BLaER1 (cell line): ENCODE measurements around the gene BTNL3.
A peak's percentile ranks its signal among the peaks of the same experiment; 100 is the strongest.

ENCODE experiments used
- H3K27ac ChIP-seq: shearing (Covaris generic); formaldehyde crosslinking; 2 replicates; pipeline ENCODE4 v1.8.1; 2022
- H3K27me3 ChIP-seq: shearing (Covaris generic); formaldehyde crosslinking; 2 replicates; pipeline ENCODE4 v1.8.1; 2022
- H3K36me3 ChIP-seq: shearing (Covaris generic); formaldehyde crosslinking; 2 replicates; pipeline ENCODE4 v1.8.1; 2022
- H3K4me1 ChIP-seq: shearing (Covaris generic); formaldehyde crosslinking; 2 replicates; pipeline ENCODE4 v1.8.1; 2022
- H3K4me2 ChIP-seq: shearing (Covaris generic); formaldehyde crosslinking; 2 replicates; pipeline ENCODE4 v1.8.1; 2022
- H3K4me3 ChIP-seq: shearing (Covaris generic); formaldehyde crosslinking; 2 replicates; pipeline ENCODE4 v1.8.1; 2022
- H3K9ac ChIP-seq: shearing (Covaris generic); formaldehyde crosslinking; 2 replicates; pipeline ENCODE4 v1.8.1; 2022
- H3K9me3 ChIP-seq: shearing (Covaris generic); formaldehyde crosslinking; 2 replicates; pipeline ENCODE4 v1.8.1; 2022
- H4K20me1 ChIP-seq: shearing (Covaris generic); formaldehyde crosslinking; 2 replicates; pipeline ENCODE4 v1.8.1; 2022
- Cebpa-rat ChIP-seq: shearing (Covaris generic); IDR thresholded peaks from 2 replicates; pipeline ENCODE4 v1.8.1; 2022

The BTNL3 gene, protein sequence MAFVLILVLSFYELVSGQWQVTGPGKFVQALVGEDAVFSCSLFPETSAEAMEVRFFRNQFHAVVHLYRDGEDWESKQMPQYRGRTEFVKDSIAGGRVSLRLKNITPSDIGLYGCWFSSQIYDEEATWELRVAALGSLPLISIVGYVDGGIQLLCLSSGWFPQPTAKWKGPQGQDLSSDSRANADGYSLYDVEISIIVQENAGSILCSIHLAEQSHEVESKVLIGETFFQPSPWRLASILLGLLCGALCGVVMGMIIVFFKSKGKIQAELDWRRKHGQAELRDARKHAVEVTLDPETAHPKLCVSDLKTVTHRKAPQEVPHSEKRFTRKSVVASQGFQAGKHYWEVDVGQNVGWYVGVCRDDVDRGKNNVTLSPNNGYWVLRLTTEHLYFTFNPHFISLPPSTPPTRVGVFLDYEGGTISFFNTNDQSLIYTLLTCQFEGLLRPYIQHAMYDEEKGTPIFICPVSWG

DNA sequence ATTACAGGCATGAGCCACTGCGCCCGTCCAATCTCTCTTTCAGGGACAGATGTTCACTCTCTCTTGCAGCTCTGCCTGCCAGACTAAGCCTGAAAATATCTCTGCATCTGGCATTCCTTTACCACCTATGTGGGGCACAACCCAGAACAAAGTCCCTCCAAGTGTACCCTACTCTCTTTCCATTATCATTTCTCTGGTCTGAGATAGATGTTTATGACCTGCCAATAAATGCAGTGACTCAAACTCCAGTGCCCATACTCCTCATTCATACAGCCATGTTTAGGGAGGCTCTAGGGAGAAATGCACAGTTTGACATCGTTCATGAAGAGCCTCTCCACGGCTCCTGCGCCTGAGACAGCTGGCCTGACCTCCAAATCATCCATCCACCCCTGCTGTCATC is at the start of gene BTNL3:
BTNL3 (plus strand) TSS at position 255 of the 400 bp plus-strand sequence. CDS start 183 bp downstream, outside the sequence.
- Histone ChIP-seq H3K4me2 (no peak within 1 kb of the TSS), H3K4me1 (0 out of 2 replicates have a peak, but pooled peaks cover 7% of the 10 kb centered on the region)

DNA sequence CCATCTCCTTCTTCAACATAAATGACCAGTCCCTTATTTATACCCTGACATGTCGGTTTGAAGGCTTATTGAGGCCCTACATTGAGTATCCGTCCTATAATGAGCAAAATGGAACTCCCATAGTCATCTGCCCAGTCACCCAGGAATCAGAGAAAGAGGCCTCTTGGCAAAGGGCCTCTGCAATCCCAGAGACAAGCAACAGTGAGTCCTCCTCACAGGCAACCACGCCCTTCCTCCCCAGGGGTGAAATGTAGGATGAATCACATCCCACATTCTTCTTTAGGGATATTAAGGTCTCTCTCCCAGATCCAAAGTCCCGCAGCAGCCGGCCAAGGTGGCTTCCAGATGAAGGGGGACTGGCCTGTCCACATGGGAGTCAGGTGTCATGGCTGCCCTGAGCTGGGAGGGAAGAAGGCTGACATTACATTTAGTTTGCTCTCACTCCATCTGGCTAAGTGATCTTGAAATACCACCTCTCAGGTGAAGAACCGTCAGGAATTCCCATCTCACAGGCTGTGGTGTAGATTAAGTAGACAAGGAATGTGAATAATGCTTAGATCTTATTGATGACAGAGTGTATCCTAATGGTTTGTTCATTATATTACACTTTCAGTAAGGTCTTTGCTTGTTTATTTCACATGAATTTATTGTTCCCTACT is 38.2 kb upstream of the BTNL3 start:
- TF ChIP-seq Cebpa-rat = no peak
- H3K27ac ChIP-seq = no peak overlapping the region
- H3K27me3 ChIP-seq = no peaks in the 10 kb centered on the region
- H3K9me3 ChIP-seq = 0 out of 2 replicates have a peak, but pooled peaks cover 5% of the 10 kb centered on the region
- no peaks in the 10 kb centered on the region for H3K36me3 ChIP-seq
- H4K20me1 ChIP-seq = no peaks in the 10 kb centered on the region
- no peak overlapping the region for H3K4me2 ChIP-seq
- no peak overlapping the region for H3K4me3 ChIP-seq
- H3K4me1 ChIP-seq = no peaks in the 10 kb centered on the region
- H3K9ac ChIP-seq = no peak overlapping the region

More for the DNA sequence above, at the start of gene BTNL3:
- Histone ChIP-seq H3K27ac (no peak within 1 kb of the TSS), H3K9ac (no peak within 1 kb of the TSS), H3K9me3 (no peaks in the 10 kb centered on the region), H3K36me3 (no peaks in the 10 kb centered on the region), H3K4me3 (no peak within 1 kb of the TSS), H4K20me1 (no peaks in the 10 kb centered on the region), H3K27me3 (no peaks in the 10 kb centered on the region)
- TF ChIP-seq Cebpa-rat = no peak

DNA sequence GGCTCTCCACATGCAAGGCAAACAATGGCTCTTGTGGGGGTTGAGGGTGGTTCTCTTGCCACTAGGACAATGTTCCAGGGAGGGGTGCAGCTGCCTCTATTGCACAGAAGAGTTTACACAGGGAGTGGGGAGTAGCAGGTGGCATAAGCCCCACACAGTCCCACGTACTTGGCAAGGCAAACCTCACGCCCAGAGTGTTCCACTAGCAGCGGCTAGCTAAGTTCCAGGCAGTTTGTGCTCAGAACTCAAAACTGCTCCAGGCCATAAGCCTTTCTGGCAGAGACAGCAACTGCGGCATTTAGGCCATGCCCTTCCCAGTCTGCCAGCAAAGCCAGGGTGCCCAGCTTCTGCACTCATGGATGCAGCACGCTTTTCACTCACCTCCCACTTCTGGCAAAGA is 29.0 kb upstream of the BTNL3 start:
- TF ChIP-seq Cebpa-rat = no peak
- H3K4me2 ChIP-seq = 0 out of 2 replicates have a peak overlapping the region, but pooled peaks have one; percentile 32
- no peak overlapping the region for H3K27ac ChIP-seq
- H4K20me1 ChIP-seq = no peaks in the 10 kb centered on the region
- no peaks in the 10 kb centered on the region for H3K27me3 ChIP-seq
- no peaks in the 10 kb centered on the region for H3K36me3 ChIP-seq
- no peak overlapping the region for H3K4me3 ChIP-seq
- H3K4me1 ChIP-seq = peaks cover 9% of the 10 kb centered on the region; the same call in 1 of the 2 replicates
- no peak overlapping the region for H3K9ac ChIP-seq
- no peaks in the 10 kb centered on the region for H3K9me3 ChIP-seq

DNA sequence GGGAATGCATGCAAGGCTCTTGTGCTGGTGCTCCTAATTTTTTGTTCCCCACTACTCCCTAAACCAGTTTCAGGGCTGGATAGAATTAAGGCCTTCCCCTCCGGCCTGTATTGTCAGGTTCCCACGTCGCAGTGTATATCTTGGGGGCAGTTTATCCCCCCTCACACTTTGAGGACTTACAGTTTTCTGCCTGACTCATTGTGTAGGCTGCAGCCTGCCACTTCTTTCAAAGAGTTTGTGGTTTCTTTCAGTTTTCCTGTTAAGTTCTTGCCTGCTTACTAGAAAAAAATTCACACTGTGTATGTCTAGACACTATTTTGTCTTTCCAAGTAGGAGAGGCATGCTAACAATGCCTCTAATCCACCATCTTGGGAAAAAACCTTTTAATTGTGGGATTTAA is 28.4 kb upstream of the BTNL3 start:
- TF ChIP-seq Cebpa-rat = no peak
- H3K9ac ChIP-seq = no peak overlapping the region
- H3K36me3 ChIP-seq = no peaks in the 10 kb centered on the region
- H3K4me3 ChIP-seq = no peak overlapping the region
- H4K20me1 ChIP-seq = no peaks in the 10 kb centered on the region
- H3K4me2 ChIP-seq = peak overlapping the region; percentile 32; the same call in 1 of the 2 replicates
- H3K9me3 ChIP-seq = no peaks in the 10 kb centered on the region
- H3K27ac ChIP-seq = no peak overlapping the region
- peaks cover 9% of the 10 kb centered on the region; the same call in 1 of the 2 replicates for H3K4me1 ChIP-seq
- no peaks in the 10 kb centered on the region for H3K27me3 ChIP-seq

DNA sequence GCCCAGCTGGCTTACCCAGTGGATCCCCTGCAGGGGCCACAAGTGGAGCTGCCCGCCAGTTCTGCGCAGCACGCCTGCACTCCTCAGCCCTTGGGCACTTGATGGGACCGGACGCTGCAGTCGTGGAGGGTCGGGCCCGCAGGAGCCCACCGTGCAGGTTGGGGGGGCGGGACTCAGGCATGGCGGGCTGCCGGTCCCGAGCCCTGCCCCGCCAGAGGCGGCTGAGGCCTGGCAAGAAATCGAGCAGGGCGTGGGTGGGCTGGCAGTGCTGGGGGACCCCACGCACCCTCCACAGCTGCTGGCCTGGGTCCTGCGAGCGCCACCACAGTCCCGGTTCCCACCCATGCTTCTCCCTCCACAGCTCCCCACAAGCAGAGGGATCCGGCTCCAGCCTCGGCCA is 19.2 kb upstream of the BTNL3 start:
- Histone ChIP-seq H3K4me1 (no peaks in the 10 kb centered on the region), H3K4me3 (no peak overlapping the region), H3K9me3 (no peaks in the 10 kb centered on the region; the same call in 1 of the 2 replicates), H4K20me1 (no peaks in the 10 kb centered on the region), H3K4me2 (no peak overlapping the region), H3K9ac (no peak overlapping the region), H3K27me3 (no peaks in the 10 kb centered on the region), H3K36me3 (no peaks in the 10 kb centered on the region), H3K27ac (no peak overlapping the region)
- no peak for TF ChIP-seq Cebpa-rat

DNA sequence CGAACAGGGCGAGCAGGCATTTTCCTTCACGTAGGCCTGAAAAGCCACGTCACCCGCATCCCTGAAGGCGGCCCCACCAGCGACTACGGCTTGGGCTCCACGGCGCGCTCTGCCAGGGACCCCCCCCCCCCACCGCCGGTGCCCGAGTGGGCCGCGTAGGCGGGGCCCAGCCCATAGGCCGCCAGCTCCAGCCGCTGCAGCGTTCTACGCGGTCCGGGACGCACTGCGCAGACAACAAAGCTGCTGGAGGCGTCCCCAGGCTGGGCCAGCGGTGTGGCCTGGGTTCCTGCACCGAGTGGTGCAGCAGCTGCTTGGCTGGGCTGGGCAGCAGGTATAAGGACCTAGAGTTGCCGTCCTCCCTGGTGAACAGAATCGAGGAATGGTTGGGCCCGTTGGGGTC is 18.3 kb upstream of the BTNL3 start:
- H3K4me1 ChIP-seq = peaks cover 5% of the 10 kb centered on the region
- no peaks in the 10 kb centered on the region; the same call in 1 of the 2 replicates for H3K9me3 ChIP-seq
- no peak overlapping the region for H3K4me2 ChIP-seq
- no peaks in the 10 kb centered on the region for H3K36me3 ChIP-seq
- no peaks in the 10 kb centered on the region for H3K27me3 ChIP-seq
- no peak for TF ChIP-seq Cebpa-rat
- no peaks in the 10 kb centered on the region for H4K20me1 ChIP-seq
- H3K4me3 ChIP-seq = no peak overlapping the region
- no peak overlapping the region for H3K27ac ChIP-seq
- H3K9ac ChIP-seq = no peak overlapping the region

DNA sequence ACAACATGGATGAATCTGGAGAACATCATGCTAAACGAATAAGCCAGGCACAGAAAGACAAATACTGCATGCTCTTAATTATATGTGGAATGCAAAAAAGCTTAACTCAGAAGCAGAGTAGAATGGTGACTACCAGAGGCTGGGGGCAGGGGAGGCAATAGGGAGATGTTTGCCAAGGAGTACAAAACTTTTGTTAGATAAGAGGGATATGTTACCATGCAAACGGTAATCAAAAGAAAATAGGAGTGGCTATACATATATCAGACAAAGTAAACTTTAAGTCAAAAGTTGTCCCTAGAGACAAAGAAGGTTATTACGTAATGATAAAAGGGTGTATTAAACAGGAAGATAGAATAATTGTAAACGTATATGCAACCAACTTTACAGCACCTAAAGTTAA is 17.8 kb upstream of the BTNL3 start:
- Histone ChIP-seq H3K36me3 (no peaks in the 10 kb centered on the region), H4K20me1 (no peaks in the 10 kb centered on the region), H3K4me1 (peaks cover 11% of the 10 kb centered on the region), H3K9me3 (no peaks in the 10 kb centered on the region; the same call in 1 of the 2 replicates), H3K4me2 (no peak overlapping the region), H3K9ac (no peak overlapping the region), H3K27ac (no peak overlapping the region), H3K27me3 (no peaks in the 10 kb centered on the region), H3K4me3 (no peak overlapping the region)
- TF ChIP-seq Cebpa-rat = no peak

DNA sequence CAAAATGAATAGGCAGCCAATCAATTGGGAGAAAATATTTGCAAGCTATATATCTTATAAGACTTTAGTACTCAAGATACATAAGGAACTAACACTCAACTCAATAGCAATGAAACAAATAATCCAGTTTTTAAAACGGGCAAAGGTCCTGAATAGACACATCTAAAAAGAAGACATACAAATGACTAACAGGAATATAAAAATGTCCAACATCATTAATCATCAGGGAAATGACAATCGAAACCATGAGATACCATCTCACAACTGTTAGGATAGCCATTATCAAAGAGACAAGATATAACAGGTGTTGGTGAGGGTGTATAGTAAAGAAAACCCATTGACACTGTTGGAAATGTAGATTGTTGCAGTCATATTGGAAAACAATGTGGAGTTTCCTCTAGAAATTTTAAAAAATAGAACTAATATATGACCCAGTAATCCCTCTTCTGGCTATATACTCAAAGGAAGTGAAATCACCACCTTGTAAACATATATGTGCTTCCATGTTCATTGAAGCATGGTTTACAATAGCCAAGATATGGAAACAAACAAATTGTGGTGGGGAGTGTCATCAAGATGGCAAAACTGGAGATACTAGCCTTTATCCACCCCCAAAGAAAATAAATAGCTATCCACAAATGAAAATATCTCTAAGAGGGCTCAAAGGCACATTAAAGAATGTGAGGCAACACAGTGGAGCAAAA is 13.9 kb upstream of the BTNL3 start:
- no peaks in the 10 kb centered on the region for H3K36me3 ChIP-seq
- no peaks in the 10 kb centered on the region for H4K20me1 ChIP-seq
- no peaks in the 10 kb centered on the region; the same call in 1 of the 2 replicates for H3K9me3 ChIP-seq
- no peak overlapping the region for H3K4me3 ChIP-seq
- no peak overlapping the region for H3K27ac ChIP-seq
- peak overlapping the region; percentile 31 for H3K4me2 ChIP-seq
- no peaks in the 10 kb centered on the region for H3K27me3 ChIP-seq
- H3K4me1 ChIP-seq = peaks cover 11% of the 10 kb centered on the region
- TF ChIP-seq Cebpa-rat = no peak
- H3K9ac ChIP-seq = no peak overlapping the region

DNA sequence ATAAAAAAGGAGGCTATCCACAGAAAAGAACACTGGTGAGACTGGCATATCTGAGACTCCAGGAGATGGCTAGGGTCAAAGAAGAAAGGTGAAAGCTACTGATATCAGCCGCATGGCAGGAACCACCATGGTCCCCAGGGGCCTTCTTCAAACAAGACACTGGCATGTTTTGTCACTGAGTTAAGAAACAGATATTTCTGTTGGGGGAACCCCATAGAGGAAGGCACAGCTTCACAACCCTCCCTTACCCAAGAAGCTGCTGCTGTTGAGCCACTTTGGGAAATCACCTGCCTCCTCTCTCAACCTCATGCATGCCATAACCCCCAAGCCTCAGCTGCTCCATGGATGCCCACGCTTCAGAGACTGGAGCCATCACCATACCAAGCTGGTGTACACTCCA is 13.3 kb upstream of the BTNL3 start:
- Histone ChIP-seq H3K27ac (no peak overlapping the region), H3K9me3 (no peaks in the 10 kb centered on the region; the same call in 1 of the 2 replicates), H3K9ac (no peak overlapping the region), H3K4me3 (no peak overlapping the region), H3K27me3 (no peaks in the 10 kb centered on the region), H3K4me2 (peak overlapping the region; percentile 31), H3K4me1 (peaks cover 11% of the 10 kb centered on the region), H4K20me1 (no peaks in the 10 kb centered on the region), H3K36me3 (no peaks in the 10 kb centered on the region)
- TF ChIP-seq Cebpa-rat = no peak

DNA sequence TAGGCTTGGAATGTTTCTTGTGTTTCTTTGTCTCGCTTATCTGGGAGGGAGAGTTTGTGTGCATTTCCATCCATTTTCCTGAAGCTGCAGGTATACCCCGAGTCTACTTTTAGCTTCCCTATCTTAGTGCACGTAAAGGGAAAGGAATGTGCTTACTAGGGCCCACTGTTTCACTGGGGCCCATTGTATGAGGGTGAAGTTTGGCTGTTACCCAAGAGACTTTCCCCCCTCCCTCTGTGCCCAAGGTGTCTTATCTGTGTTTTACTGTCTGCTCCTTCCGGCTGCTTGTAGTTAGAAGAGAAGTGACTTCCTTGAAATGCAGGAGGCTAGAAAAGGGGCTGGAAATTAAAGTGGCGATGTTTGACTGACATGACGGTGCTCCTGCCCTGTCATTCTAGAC is 12.1 kb upstream of the BTNL3 start:
- Histone ChIP-seq H3K4me1 (peaks cover 11% of the 10 kb centered on the region), H3K27me3 (no peaks in the 10 kb centered on the region), H3K4me2 (no peak overlapping the region), H3K4me3 (no peak overlapping the region), H3K9me3 (no peaks in the 10 kb centered on the region), H3K27ac (no peak overlapping the region), H3K36me3 (no peaks in the 10 kb centered on the region), H3K9ac (no peak overlapping the region), H4K20me1 (no peaks in the 10 kb centered on the region)
- TF ChIP-seq Cebpa-rat = no peak
